Posterior cingulate gyrus (tissue), 11 donors: ENCODE results near the gene ZNF282.
A peak's percentile ranks its signal among the peaks of the same experiment; 100 is the strongest.

Experiments used
- DNase-seq, 10 donors: peaks; one replicate each; pipeline versions ENCODE4 v3.0.0 to v3.0.0-alpha.2; 2020 to 2021; ENCODE audit warnings: mixed read lengths in 3 of 10
- intact Hi-C: fragments of 100-400 bp; cut with DNase I; formaldehyde crosslinking; loops from one replicate; pipeline ENCODE4 v1.15.1; 2023

The ZNF282 gene

GRCh38 chr7:149195180-149196150 lies at the start of gene ZNF282:
Gene ZNF282, plus strand, starts transcription at chr7:149195546. Its CDS starts 44 bp downstream, at chr7:149195590.
- intact Hi-C loops: loop anchor here (1.0 kb wide), 1 partner anchor 45 kb away; no protein-coding TSS in a partner anchor
- DNase-seq: peak; percentile 80 to 99 (median 92)

DNA sequence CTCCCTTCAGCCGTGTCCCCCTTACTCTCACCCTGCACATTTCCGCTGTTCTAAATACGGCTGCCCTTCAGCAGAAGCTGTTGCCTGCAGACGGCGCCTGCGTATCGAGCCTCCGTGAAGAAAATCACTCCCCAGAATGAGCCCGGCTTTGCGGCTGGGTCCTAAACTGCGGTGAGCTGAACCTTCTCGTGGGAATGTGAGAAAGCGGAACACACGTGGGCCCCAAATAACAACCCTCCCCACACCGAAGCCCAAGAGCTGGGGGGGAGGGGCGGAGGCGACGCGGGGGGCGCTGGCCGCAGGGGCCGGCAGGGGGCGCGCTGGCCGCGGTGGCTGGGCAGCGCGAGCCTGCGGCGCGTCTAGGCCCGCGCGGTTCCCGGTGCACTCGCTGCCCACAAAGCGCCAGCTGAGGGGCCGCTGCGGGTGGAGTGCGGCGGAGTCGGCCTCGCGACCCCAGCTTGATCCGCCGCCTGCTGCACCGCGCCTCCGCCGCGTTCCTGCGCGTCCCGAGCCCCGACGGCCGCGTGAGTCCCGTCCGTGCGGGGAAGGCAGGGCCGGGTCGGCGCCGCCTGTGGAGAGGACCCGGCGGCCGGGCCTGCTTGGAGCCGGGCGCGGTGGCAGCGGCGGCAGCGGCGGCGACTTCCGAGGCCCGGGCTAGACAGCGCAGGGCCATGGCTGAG lies 48.1 kb upstream of the ZNF282 start, which contains the start of gene ZNF398:
ZNF398 (plus strand) TSS at position 382 of the 680 bp plus-strand sequence; CDS start at position 672, 290 bp downstream.
- peak; percentile 56 to 96 (median 70) for DNase-seq
- intact Hi-C loops: loop anchor here (1.0 to 5.0 kb wide), 2 partner anchors 21 to 90 kb away; partner anchors contain the start of genes ZNF212 and ZNF425

DNA sequence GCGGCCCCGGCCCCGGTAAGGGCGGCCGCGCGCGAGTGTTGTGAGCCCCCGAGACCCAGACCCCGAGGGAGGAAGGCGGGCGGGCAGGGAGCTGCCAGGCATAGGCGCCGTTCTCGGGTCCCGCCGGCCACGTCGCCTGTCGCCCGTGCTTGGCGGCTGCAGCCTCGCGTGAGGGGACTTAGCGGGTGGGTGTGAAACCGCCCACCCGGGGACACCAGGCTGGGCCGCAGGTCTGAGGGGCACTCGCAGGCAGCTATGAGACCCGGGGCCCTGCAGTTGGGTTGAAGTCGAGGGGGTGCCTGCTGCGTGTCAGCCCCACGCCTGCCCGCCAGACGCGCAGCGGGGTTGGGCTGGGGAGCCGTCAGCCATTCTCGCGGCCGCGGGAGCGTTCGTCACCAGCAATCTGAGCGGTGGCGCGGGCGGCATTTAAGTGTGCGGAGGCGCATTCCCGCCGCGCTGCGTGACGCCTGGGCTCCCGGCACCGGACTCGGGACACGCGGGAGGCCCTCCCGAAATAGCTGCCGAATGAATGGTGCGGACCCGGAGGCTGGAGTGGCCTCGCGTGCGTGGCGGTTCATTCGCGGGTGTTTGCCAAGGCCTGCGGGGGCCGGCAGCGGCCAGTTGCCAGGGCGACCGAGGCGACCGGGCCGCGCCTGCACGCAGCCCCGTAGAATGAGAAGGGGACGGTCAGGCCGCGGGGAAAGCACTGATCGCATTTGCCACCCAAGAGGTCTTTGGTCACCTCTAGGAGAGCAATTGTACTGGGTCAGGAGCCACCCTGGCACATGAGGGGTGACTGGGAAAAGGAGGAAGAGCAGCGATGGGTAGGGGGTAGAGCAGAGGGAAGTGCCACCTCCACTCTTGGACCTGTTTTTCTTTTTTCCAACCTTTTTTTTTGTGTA lies 47.3 kb upstream of the ZNF282 start:
- intact Hi-C loops: loop anchor here (1.0 to 5.0 kb wide), 2 partner anchors 22 to 89 kb away; partner anchors contain the start of genes ZNF212 and ZNF425
- peak; percentile 32 to 93 (median 60) for DNase-seq

GRCh38 chr7:149150981-149151380 lies 44.4 kb upstream of the ZNF282 start:
- DNase-seq: no peak

GRCh38 chr7:149153346-149153745 lies 42.0 kb upstream of the ZNF282 start:
- intact Hi-C loops: no loop called here
- DNase-seq: no peak

More at GRCh38 chr7:149150981-149151380, 44.4 kb upstream of the ZNF282 start:
- intact Hi-C loops: no loop called here

- intact Hi-C loops: no loop called here
- DNase-seq: no peak
These were observed 41.3 kb upstream of the ZNF282 start for GRCh38 chr7:149154056-149154455.

DNA sequence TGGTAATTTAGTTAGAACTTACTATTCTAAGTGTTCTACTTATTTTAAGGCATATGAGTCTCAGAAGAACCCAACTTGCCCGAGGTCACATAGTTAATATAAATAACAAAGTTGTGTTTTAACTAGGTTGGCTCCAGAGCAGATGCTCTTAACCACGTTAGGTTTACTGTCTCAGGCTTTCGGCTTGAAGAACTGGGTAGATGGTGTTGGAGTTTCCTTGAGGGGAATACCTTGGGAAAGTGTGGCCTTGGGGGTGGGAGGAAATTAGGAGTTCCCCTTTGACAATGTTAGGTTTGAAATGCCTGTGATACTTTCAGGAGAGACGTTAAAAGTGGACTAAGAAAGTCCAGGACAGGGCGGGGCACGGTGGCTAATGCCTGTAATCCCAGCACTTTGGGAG lies 38.4 kb upstream of the ZNF282 start:
- intact Hi-C loops: no loop called here
- DNase-seq: no peak

DNA sequence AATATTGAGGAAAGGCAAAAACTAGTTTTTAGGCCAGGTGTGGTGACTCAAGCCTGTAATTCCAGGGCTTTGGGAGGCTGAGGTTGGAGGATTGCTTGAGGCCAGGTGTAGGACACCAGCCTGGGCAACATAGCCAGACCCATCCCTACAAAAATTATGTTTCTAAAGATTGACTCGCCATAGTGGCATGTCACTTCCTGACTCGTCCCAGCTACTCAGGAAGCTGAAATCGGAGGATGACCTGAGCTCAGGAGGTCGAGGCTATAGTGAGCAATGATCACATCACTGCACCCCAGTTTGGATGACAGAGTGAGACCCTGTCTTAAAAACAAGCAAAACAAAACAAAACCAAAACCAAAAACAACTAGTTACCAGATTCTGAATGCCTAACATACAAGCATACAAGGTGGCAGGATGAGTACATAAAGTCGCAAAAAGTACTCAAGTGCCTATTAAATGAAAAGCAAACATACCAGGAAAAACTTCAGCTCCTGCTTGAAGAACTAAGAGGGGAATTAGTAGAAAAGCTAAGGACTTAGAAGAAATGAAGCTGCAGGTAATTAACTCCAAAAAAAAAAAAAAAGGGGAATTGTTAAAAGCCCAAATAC lies 34.0 kb upstream of the ZNF282 start:
- DNase-seq: no peak
- intact Hi-C loops: no loop called here

DNA sequence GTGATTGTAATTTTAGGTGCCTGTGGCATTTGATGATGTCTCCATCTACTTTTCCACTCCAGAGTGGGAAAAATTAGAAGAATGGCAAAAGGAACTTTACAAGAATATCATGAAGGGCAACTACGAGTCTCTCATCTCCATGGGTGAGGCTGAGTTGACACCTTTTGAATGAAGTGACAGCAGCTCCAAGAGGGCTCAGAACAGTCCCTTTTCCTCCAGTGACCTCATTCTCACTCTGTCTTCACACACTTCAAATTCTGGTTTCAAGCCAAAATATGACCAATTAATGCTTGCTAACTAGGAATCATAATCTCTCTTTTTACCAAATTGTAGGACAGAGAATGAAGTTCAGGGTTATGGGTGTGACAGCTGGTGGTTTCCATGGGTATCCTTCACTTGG lies 29.2 kb upstream of the ZNF282 start:
- intact Hi-C loops: no loop called here
- DNase-seq: no peak

DNA sequence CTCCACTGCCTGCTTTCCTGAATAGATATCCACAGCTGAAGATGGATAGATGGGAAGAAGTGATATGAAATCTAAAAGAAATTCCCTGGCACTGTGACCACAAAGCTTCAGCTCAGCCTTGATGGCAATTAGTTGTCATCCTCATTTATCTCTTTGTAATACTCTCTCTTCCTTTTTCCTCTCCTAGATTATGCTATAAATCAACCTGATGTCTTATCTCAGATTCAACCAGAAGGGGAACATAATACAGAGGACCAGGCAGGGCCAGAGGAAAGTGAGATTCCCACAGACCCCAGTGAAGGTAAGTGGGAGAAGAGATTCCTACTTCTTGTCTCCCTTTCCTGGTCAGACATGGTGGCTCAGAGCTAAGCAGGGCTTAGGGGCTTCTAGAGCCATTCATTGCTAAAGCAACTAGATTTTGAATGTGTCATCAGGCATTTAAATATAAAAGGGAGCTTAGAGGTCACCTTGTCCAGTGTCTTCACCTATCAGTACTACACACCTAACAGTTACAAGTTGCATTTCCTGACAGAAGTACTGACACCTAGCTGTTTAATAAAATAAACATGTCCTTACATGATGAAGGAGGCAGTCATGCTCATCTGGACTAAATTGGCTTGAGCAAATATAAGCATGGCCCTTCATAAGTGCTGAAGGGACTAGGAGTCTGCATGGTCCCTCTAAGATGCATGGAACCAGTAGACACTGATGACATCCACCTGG lies 28.6 kb upstream of the ZNF282 start:
- no peak for DNase-seq
- intact Hi-C loops: no loop called here

GRCh38 chr7:149171892-149172533 lies 23.3 kb upstream of the ZNF282 start:
- intact Hi-C loops: no loop called here
- DNase-seq: no peak

DNA sequence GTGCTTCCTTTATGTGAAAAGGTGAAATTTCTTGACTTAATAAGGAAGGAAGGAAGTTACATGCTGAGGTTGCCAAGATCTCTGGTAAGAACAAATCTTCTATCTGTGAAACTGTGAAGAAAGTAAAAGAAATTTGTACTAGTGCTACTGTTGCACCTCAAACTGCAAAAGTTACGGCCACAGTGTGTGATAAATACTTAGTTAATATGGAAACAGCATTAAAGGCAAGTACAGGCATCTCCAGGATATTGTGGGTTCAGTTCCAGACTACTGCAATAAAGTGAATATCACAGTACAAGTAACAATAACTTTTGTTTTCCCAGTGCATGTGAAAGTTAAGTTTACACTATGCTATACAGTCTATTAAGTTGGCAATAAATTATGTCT lies 22.8 kb upstream of the ZNF282 start:
- no peak for DNase-seq
- intact Hi-C loops: no loop called here

GRCh38 chr7:149175150-149175549 lies 20.2 kb upstream of the ZNF282 start:
- intact Hi-C loops: no loop called here
- DNase-seq: no peak

DNA sequence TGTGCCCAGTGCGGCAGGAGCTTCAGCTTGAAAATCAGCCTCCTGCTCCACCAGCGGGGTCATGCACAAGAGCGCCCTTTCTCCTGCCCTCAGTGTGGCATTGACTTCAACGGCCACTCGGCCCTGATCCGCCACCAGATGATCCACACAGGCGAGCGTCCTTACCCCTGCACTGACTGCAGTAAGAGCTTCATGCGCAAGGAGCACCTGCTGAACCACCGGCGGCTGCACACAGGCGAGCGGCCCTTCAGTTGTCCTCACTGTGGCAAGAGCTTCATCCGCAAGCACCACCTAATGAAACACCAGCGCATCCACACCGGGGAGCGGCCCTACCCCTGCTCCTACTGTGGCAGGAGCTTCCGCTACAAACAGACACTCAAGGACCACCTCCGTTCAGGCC lies 16.1 kb upstream of the ZNF282 start:
- DNase-seq: no peak
- intact Hi-C loops: no loop called here

- DNase-seq: no peak
- intact Hi-C loops: no loop called here
These were observed 14.5 kb upstream of the ZNF282 start for GRCh38 chr7:149180722-149181449.

- DNase-seq: no peak
- intact Hi-C loops: no loop called here
These were observed 13.9 kb upstream of the ZNF282 start for GRCh38 chr7:149181450-149181790.

DNA sequence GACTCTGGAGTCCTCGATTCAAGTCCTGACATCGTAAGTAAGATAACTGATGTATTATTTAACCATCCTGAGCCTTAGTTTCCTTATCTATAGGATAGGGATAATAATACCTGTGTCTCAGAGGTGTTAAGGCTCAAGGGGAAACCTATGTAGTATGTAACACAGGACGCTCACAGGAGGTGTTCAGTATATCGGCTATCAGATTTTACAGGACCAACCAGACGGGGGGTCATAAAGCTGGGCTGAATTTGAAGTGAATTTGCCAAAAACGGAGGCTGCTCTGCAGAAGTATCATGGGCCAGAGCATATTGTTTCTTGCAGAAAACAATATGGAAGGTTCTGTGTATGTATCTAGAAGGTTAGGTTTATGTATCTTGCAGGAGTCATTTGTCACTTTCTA lies 11.1 kb upstream of the ZNF282 start:
- intact Hi-C loops: no loop called here
- DNase-seq: no peak

- intact Hi-C loops: no loop called here
- no peak for DNase-seq
These were observed 7.1 kb upstream of the ZNF282 start for GRCh38 chr7:149188213-149188612.
